ENCODE measurements around the gene HLA-DOB.

DNA sequence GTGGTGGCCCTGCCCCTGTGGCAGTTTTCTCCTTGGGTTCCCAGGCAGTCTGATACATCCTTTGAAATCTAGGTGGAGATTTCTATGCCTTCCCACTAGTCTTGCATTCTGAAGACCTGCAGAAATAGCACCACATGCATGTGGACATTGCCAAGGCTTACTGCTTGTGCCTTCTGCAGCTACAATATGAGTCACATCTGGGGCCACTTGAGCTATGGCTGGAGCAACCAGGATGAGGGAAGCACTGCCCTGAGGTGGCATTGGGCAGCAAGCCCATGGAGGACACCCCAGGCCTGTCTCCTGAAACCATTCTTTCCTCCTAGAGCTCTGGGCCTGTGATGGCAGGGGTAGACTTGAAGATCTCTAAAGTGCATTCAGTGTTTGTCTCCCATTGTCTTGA, 37.8 kb downstream of the HLA-DOB start:
- TF ChIP-seq, protein P1, sequence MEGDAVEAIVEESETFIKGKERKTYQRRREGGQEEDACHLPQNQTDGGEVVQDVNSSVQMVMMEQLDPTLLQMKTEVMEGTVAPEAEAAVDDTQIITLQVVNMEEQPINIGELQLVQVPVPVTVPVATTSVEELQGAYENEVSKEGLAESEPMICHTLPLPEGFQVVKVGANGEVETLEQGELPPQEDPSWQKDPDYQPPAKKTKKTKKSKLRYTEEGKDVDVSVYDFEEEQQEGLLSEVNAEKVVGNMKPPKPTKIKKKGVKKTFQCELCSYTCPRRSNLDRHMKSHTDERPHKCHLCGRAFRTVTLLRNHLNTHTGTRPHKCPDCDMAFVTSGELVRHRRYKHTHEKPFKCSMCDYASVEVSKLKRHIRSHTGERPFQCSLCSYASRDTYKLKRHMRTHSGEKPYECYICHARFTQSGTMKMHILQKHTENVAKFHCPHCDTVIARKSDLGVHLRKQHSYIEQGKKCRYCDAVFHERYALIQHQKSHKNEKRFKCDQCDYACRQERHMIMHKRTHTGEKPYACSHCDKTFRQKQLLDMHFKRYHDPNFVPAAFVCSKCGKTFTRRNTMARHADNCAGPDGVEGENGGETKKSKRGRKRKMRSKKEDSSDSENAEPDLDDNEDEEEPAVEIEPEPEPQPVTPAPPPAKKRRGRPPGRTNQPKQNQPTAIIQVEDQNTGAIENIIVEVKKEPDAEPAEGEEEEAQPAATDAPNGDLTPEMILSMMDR (IDR thresholded peaks at IDR 0.05): no peak
- TF ChIP-seq POLR2A (IDR thresholded peaks at IDR 0.05): no peak
